Neutrophil (primary cell): ENCODE data around the gene CCNL1.

Experiments
- H3K27ac ChIP-seq: fragments of 200-600 bp; sonication (generic); 2 replicates; pipeline ENCODE4 v1.5.1; 2016; ENCODE audit warnings: mild to moderate bottlenecking, moderate library complexity
- H3K27me3 ChIP-seq: fragments of 200-600 bp; sonication (generic); 2 replicates; pipeline ENCODE4 v1.6.0; 2016; ENCODE audit warnings: mild to moderate bottlenecking
- H3K36me3 ChIP-seq: fragments of 200-600 bp; sonication (generic); 2 replicates; pipeline ENCODE4 v1.5.1; 2017
- H3K4me1 ChIP-seq, 2 experiments: fragments of 200-600 bp in 1 of 2; sonication (generic) in 1 of 2; 1 replicate in 1 of 2; 2 replicates in 1 of 2; pipeline versions ENCODE4 v1.5.1 to v1.6.1; 2013 to 2016; ENCODE audit warnings: low read depth in 1 of 2, low read length in 1 of 2, mild to moderate bottlenecking in 1 of 2, moderate library complexity in 1 of 2; ENCODE audit not compliant: control insufficient read depth in 1 of 2, insufficient read depth in 1 of 2
- H3K4me3 ChIP-seq, 2 experiments: fragments of 200-600 bp in 1 of 2; sonication (generic) in 1 of 2; 1 replicate in 1 of 2; 2 replicates in 1 of 2; pipeline ENCODE4 v1.5.1; 2013 to 2016; ENCODE audit warnings: low read depth in 1 of 2, low read length in 1 of 2, mild to moderate bottlenecking in 1 of 2, moderate library complexity in 1 of 2
- H3K9me3 ChIP-seq: fragments of 200-600 bp; sonication (generic); 2 replicates; pipeline ENCODE4 v1.5.1; 2016
- TF ChIP-seq, protein P1 (sequence below): fragments of 200-600 bp; sonication (generic); IDR thresholded peaks from 2 replicates; pipeline ENCODE4 v1.5.1; 2016; ENCODE audit warnings: antibody characterized with exemption

Gene CCNL1

GRCh38 chr3:157098823-157099185, 61.1 kb downstream of the CCNL1 start:
- TF ChIP-seq, protein P1, sequence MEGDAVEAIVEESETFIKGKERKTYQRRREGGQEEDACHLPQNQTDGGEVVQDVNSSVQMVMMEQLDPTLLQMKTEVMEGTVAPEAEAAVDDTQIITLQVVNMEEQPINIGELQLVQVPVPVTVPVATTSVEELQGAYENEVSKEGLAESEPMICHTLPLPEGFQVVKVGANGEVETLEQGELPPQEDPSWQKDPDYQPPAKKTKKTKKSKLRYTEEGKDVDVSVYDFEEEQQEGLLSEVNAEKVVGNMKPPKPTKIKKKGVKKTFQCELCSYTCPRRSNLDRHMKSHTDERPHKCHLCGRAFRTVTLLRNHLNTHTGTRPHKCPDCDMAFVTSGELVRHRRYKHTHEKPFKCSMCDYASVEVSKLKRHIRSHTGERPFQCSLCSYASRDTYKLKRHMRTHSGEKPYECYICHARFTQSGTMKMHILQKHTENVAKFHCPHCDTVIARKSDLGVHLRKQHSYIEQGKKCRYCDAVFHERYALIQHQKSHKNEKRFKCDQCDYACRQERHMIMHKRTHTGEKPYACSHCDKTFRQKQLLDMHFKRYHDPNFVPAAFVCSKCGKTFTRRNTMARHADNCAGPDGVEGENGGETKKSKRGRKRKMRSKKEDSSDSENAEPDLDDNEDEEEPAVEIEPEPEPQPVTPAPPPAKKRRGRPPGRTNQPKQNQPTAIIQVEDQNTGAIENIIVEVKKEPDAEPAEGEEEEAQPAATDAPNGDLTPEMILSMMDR: no peak
- Histone ChIP-seq H3K27me3 (peaks cover 25% of the 10 kb centered on the region), H3K27ac (no peak overlapping the region), H3K4me1 (peaks cover 12% of the 10 kb centered on the region in 2 experiments), H3K4me3 (no peak overlapping the region), H3K9me3 (no peaks in the 10 kb centered on the region), H3K36me3 (no peaks in the 10 kb centered on the region)

DNA sequence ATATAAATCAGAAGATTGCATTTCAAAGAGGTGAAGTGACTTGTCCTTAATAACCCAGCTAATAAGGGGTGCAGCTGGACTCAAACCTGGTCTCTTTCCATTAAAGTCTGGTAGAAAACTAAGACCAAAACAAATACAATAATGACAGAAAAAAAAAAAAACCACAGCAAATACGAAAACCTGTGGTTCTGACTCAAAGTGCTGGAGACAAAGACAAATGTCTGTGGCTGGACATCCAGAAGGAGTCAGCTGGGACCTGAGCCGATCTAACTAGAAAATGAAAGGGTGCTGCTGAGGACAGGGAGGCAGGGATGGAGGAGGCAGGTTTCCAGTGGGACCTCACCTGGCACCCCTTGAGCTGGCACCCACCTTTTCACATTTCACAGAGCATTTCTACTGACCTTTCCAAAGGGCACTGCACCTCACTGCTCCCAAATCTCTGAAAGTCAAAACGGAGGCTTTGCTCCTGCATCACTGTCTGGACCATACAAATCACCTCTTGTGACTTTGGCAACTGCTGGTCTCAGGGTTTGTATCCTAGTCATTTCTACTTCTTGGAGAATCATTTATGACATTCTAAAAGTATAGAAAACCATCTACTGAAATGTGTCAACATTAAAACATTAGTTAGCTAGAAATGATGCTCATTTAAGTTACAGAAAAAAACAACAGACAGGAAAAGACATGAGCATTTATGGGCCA, 61.7 kb downstream of the CCNL1 start:
- H3K36me3 ChIP-seq: no peaks in the 10 kb centered on the region
- H3K27me3 ChIP-seq: peaks cover 25% of the 10 kb centered on the region
- no peak overlapping the region for H3K4me3 ChIP-seq
- H3K9me3 ChIP-seq: no peaks in the 10 kb centered on the region
- peaks cover 12% of the 10 kb centered on the region in 2 experiments for H3K4me1 ChIP-seq
- TF ChIP-seq, protein P1: no peak
- H3K27ac ChIP-seq: no peak overlapping the region
